ENCODE data around the gene SPSB3.

SPSB3 gene

GRCh38 chr16:1775006-1775845 is 7.1 kb downstream of the SPSB3 start:
- no peak for DNase-seq (ENCODE audit: low read depth in 2 of 2)

- DNase-seq (ENCODE audit: low read depth in 2 of 2), result no peak
Observed at GRCh38 chr16:1774448-1774780, 8.0 kb downstream of the SPSB3 start.

GRCh38 chr16:1773703-1774447 is 8.5 kb downstream of the SPSB3 start:
- DNase-seq (ENCODE audit: low read depth in 2 of 2), result no peak

- DNase-seq (ENCODE audit: low read depth in 2 of 2), result peak; percentile 74 to 78
Observed at GRCh38 chr16:1772908-1773702, 9.3 kb downstream of the SPSB3 start, which contains the start of gene MRPS34. MRPS34 (minus strand) TSS chr16:1773134; CDS start chr16:1773119, 15 bp downstream.

GRCh38 chr16:1772362-1772907 is 9.9 kb downstream of the SPSB3 start, which contains the start of gene EME2:
EME2 (plus strand) TSS chr16:1772810; CDS start chr16:1773228, 418 bp downstream.
- peak; percentile 25 to 41 for DNase-seq (ENCODE audit: low read depth in 2 of 2)

DNA sequence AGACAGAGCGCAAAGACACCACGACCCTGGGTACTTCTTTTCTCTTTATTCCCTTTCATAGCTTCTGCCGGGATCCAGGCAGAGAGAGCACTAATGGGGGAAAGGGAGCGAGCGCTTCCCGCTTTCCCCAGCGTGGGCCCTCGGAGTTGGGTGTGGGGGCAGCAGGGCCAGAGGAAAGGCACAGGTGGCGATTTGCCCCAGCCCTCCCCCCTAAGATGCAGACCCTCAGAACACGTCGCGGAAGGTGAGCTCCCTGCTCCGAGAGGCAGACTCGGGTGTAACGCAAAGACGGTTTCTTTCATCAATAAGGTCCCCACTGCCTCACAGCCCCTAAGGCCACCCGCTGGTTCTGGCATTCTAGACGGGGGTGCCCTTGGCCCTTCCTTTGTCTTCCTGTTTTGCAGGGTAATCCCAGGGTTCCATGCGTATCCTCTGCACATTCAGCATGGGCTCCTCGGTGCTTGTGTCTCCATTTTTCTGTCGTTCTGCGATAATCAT is 10.5 kb downstream of the SPSB3 start:
- DNase-seq (ENCODE audit: low read depth in 2 of 2), result no peak

DNA sequence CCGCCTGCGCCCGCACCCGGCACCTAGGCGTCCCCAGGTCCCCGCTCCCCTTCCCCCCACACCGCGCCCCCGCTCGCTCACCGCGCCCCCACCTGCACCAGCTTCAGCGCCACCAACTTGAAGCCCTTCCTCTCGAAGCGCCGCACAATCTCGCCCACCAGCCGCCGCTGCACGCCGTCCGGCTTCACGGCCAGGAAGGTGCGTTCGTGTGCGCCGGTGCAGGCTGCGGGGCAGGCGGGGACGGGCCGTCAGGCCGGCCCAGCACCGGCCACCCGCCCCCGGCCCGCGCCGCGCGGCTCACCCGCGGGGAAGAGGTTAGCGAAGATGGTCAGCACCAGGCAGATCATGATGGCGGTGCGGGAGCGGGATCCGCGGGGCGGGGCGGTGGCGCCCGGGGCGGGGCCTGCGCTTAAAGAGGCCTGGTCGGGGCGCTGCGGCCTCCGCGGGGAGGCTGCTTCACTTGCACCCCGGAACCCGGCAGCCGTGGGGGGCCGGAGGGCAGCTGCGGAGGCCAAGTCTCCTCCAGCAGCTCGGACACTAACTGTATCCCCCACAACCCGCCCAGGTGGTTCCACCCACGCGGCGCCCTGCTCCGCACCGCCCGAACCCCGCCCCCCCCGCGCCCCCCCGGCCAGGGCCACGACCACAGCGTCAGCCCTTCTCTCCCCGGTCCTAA is 11.0 kb downstream of the SPSB3 start, which contains the start of gene NME3:
Gene NME3 (minus strand): TSS at position 356 of the 676 bp plus-strand sequence. CDS start 9 bp downstream, at position 347.
- DNase-seq (ENCODE audit: low read depth in 2 of 2), result peak; percentile 55 to 77

DNA sequence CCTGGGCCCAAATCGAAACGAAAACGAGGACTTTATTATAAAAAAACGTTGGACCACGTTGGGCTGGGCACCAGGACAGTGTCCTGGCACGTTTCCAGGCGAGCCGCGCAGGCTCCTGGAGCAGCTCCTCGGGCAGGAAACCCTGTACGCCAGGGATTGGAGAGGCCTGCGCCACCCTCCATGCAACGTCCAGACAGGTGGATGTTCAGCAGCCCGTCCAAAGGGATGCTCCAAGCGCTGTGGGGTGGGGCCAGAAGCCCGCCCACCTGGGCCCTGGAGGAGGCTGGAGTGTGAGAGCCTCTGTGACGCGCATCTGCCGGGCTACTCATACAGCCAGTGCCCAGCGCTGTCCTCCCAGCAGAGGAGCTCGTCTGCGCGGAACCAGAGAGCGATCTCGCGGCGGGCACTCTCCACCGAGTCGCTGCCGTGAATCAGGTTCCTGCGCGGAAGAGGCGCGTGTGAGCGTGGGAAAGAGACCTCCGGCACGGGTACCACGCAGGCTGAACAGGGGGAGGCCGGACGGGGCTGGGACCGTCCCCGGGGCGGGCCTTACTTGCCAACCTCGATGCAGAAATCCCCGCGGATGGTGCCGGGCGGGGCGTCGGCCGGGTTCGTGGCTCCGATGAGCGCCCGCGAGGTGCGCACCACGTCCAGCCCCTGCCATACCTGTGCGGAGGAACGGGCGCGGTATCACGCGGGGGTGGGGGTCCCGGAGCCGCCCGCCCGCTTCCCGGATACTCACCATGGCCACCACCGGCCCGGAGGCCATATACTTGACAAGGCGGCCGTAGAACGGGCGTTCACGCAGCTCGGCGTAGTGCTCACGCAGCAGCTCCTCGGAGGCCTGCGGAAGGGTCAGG is 11.8 kb downstream of the SPSB3 start:
- peak in 1 of 2 experiments; percentile 51 for DNase-seq (ENCODE audit: low read depth in 2 of 2)

GRCh38 chr16:1769402-1770300 is 12.7 kb downstream of the SPSB3 start:
- DNase-seq (ENCODE audit: low read depth in 2 of 2), result no peak

- no peak for DNase-seq (ENCODE audit: low read depth in 2 of 2)
Observed at GRCh38 chr16:1768767-1769401, 13.5 kb downstream of the SPSB3 start.

DNA sequence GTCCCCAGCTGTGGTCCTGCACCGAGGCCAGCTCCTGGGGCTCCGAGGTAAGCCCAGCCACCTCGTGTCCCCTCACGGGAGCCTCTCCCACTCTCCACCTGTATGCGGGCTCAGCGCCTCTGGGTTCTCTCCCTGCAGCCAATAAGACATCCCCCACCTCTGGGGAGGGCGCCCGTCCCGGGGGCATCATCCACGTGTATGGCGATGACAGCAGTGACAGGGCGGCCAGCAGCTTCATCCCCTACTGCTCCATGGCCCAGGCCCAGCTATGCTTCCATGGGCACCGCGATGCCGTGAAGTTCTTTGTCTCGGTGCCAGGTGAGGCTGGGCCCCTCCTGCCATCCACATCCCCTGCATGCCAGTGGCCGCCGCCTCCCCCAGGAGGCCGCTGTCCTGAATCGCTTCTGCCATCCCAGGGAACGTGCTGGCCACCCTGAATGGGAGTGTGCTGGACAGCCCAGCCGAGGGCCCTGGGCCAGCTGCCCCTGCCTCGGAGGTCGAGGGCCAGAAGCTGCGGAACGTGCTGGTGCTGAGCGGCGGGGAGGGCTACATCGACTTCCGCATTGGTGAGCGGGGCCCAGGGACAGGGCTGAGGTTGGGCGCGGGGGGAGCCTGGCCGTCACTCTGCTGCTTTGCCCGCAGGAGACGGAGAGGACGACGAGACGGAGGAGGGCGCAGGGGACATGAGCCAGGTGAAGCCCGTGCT is 14.2 kb downstream of the SPSB3 start:
- DNase-seq (ENCODE audit: low read depth in 2 of 2), result no peak

- DNase-seq (ENCODE audit: low read depth in 2 of 2), result no peak
Observed at GRCh38 chr16:1767116-1767994, 15.0 kb downstream of the SPSB3 start.

- DNase-seq (ENCODE audit: low read depth in 2 of 2), result no peak
Observed at GRCh38 chr16:1766701-1767100, 15.7 kb downstream of the SPSB3 start.

DNA sequence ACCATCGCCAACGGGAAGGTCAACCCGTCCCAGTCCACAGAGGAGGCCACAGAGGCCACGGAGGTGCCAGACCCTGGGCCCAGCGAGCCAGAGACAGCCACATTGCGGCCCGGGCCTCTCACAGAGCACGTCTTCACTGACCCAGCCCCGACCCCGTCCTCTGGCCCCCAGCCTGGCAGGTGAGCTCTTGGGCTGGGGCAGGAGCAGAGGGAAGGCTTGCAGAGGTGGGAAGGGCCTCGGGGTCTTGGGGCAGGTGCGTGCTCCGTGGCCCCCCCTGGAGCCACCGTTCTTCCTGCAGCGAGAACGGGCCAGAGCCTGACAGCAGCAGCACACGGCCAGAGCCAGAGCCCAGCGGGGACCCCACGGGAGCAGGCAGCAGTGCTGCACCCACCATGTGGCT is 16.1 kb downstream of the SPSB3 start:
- no peak for DNase-seq (ENCODE audit: low read depth in 2 of 2)

DNA sequence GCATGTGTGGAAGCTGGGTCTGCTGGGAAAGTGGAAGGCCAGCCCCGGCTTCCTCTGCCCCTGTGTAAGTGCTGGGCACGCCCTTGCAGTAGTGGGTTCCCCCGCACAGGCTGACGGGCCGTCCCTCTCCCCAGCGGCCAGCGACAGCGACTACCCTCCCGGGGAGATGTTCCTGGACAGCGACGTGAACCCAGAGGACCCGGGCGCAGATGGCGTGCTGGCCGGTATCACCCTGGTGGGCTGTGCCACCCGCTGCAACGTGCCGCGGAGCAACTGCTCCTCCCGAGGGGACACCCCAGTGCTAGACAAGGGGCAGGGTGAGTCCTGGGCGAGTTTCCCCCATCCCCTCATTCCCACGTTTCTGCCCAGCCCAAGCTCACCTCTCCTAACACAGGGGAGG is 16.5 kb downstream of the SPSB3 start:
- DNase-seq (ENCODE audit: low read depth in 2 of 2), result no peak

GRCh38 chr16:1764971-1765370 is 17.4 kb downstream of the SPSB3 start:
- no peak for DNase-seq (ENCODE audit: low read depth in 2 of 2)

All from stimulated activated CD4-positive, alpha-beta T cell treated with anti-CD3 and anti-CD28 coated beads, Interleukin-12 subunit alpha, Interleukin-12 subunit beta, amount 100 ng/mL, for 24 hours (primary cell).